Cardiac muscle cell (in vitro differentiated cells and primary cell): ENCODE results near the gene HSF2. TPM values are rescaled to one million over a fixed set of nuclear protein-coding genes. Genes with fewer than 3 reads are reported as not detected.

Experiments used
- DNase-seq, 2 donors: peaks; one replicate each; pipeline versions ENCODE4 v3.0.0 to v3.0.0-alpha.2; 2010 to 2017; ENCODE audit warnings: low read depth in 1 of 2, low spot score in 1 of 2
- H3K27ac ChIP-seq: fragments of 200-600 bp; sonication (generic); 2 replicates; pipeline ENCODE4 v1.5.1; 2016
- H3K27me3 ChIP-seq: fragments of 200-600 bp; sonication (generic); 2 replicates; pipeline ENCODE4 v1.6.0; 2016; ENCODE audit warnings: control low read depth
- H3K36me3 ChIP-seq: fragments of 200-600 bp; sonication (generic); 2 replicates; pipeline ENCODE4 v1.5.1; 2016; ENCODE audit warnings: control low read depth
- H3K4me1 ChIP-seq: fragments of 200-600 bp; sonication (generic); 2 replicates; pipeline ENCODE4 v1.8.1; 2017; ENCODE audit warnings: low read depth, mild to moderate bottlenecking, mixed run types
- H3K4me3 ChIP-seq: fragments of 200-600 bp; sonication (generic); 2 replicates; pipeline ENCODE4 v1.5.1; 2016; ENCODE audit warnings: mild to moderate bottlenecking
- H3K9me3 ChIP-seq: fragments of 200-600 bp; sonication (generic); 2 replicates; pipeline ENCODE4 v1.5.1; 2017; ENCODE audit warnings: low read depth, mild to moderate bottlenecking, control low read depth
- polyA plus RNA-seq: library from polyadenylated mRNA; unstranded; fragments of >200 nt; fragmentation: Nextera tagmentation; extraction: Ambion mirVana; gene quantifications from 2 replicates; pipeline ENCODE4 v1.2.1, GENCODE V29; 2016
- total RNA-seq: library from RNA; depleted of rRNA; stranded (reverse); fragments of >200 nt; gene quantifications from 2 replicates; pipeline ENCODE4 v1.2.3, GENCODE V29; 2016
- TF ChIP-seq, protein P1 (sequence below): IDR thresholded peaks from 2 replicates; pipeline ENCODE4 v1.5.1; 2012; ENCODE audit warnings: low read depth, mild to moderate bottlenecking, low read length

Gene HSF2
- total and polyA plus RNA-seq, 2 experiments from 2014 or later = 42.0 to 72.3 TPM

DNA sequence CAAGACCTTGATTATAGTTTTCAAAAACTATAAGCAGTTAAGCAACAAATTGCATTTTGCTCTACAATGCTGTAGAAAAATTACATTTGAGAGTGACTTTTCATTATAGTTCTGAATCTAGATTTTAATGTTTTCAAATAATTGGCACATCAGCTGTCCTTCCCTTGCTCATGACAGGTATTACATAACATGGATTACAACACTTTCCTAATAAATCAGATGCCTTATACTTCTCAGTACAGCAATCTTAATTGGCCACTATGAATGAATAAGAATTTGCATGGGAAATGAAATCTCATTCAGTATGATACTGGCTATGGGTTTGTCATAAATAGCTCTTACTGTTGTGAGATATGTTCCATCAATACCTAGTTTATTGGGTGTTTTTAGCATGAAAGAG, 29.9 kb downstream of the HSF2 start:
- Histone ChIP-seq H3K36me3 (peaks cover 84% of the 10 kb centered on the region), H3K4me3 (no peak overlapping the region), H3K9me3 (no peaks in the 10 kb centered on the region), H3K27ac (no peak overlapping the region), H3K4me1 (no peaks in the 10 kb centered on the region), H3K27me3 (no peaks in the 10 kb centered on the region)
- DNase-seq = peak in 1 of 2 donors; percentile 6
- TF ChIP-seq, protein P1, sequence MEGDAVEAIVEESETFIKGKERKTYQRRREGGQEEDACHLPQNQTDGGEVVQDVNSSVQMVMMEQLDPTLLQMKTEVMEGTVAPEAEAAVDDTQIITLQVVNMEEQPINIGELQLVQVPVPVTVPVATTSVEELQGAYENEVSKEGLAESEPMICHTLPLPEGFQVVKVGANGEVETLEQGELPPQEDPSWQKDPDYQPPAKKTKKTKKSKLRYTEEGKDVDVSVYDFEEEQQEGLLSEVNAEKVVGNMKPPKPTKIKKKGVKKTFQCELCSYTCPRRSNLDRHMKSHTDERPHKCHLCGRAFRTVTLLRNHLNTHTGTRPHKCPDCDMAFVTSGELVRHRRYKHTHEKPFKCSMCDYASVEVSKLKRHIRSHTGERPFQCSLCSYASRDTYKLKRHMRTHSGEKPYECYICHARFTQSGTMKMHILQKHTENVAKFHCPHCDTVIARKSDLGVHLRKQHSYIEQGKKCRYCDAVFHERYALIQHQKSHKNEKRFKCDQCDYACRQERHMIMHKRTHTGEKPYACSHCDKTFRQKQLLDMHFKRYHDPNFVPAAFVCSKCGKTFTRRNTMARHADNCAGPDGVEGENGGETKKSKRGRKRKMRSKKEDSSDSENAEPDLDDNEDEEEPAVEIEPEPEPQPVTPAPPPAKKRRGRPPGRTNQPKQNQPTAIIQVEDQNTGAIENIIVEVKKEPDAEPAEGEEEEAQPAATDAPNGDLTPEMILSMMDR = no peak

DNA sequence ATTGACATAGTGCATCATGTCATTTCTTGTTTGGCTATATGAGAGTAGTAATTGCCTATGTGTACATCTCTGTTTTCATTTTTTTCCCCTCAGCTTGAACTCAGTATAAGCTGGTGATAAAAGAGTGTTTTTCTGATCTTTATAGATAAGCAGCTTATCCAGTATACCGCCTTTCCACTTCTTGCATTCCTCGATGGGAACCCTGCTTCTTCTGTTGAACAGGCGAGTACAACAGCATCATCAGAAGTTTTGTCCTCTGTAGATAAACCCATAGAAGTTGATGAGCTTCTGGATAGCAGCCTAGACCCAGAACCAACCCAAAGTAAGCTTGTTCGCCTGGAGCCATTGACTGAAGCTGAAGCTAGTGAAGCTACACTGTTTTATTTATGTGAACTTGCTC, 32.3 kb downstream of the HSF2 start:
- H3K36me3 ChIP-seq = peaks cover 68% of the 10 kb centered on the region
- no peak for DNase-seq
- H3K4me1 ChIP-seq = no peaks in the 10 kb centered on the region
- no peak overlapping the region for H3K4me3 ChIP-seq
- H3K9me3 ChIP-seq = no peaks in the 10 kb centered on the region
- no peak overlapping the region for H3K27ac ChIP-seq
- TF ChIP-seq, protein P1 = no peak
- no peaks in the 10 kb centered on the region for H3K27me3 ChIP-seq

DNA sequence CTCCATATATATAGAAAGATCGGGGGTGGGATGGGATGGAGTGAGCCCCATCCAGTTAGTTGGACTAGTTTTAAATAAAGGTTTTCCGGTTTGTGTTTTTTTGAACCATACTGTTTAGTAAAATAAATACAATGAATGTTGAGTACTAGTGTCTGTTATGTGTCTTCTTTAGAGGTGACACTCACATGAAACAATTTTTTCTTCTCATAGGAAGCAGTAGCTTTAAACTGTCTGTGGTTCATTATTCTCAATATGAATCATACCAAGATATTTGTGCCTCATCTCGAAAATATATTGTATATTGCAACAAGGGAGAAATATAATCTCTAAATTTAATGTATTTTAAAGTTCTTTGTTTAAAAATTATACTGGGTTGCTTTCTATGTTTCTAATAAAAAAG, 33.4 kb downstream of the HSF2 start:
- Histone ChIP-seq H3K4me1 (no peaks in the 10 kb centered on the region), H3K9me3 (no peaks in the 10 kb centered on the region), H3K36me3 (peaks cover 65% of the 10 kb centered on the region), H3K27me3 (no peaks in the 10 kb centered on the region), H3K27ac (no peak overlapping the region), H3K4me3 (no peak overlapping the region)
- TF ChIP-seq, protein P1 = no peak
- DNase-seq = no peak

DNA sequence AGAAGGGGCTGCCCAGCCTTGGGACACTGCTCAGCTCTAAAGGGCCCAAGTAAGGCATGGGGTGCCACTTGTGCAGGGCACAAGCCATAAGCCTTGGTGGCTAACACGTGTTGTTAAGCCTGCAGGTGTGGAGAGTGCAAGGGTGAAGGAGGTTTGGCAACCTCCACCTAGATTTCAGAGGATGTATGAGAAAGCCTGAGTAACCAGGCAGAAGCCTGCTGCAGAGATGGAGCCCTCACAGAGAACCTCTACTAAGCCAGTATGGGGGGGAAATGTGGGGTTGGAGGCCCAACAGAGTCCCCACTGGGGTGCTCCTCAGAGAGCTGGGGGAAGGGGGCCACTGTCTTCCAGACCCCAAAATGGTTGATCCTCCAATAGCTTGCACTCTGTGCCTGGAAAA, 39.5 kb downstream of the HSF2 start:
- Histone ChIP-seq H3K4me3 (no peak overlapping the region), H3K27ac (no peak overlapping the region), H3K9me3 (no peaks in the 10 kb centered on the region), H3K36me3 (peaks cover 27% of the 10 kb centered on the region), H3K4me1 (no peaks in the 10 kb centered on the region), H3K27me3 (no peaks in the 10 kb centered on the region)
- no peak for DNase-seq
- TF ChIP-seq, protein P1 = no peak

DNA sequence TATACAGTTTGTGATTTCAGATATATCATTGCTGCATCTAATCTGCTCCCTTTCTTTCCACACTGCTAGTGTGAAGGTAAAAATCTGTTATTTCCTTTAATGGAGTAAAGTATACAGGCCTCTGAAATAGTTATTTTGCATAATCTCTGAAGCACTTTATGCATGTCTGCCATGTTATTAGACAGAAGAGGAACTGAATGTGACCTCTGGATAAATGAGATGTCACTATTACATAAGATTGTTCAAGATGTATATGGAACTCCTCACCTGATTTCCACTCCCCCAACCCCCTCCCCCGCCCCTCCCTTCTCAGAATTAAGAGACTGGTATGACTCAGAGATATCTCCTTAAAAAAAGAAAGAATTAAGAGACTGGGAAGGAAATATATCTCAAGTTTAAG, 45.8 kb downstream of the HSF2 start:
- Histone ChIP-seq H3K4me1 (no peaks in the 10 kb centered on the region), H3K27me3 (no peaks in the 10 kb centered on the region), H3K27ac (no peak overlapping the region), H3K4me3 (no peak overlapping the region), H3K36me3 (peaks cover 46% of the 10 kb centered on the region), H3K9me3 (no peaks in the 10 kb centered on the region)
- TF ChIP-seq, protein P1 = no peak
- no peak for DNase-seq

DNA sequence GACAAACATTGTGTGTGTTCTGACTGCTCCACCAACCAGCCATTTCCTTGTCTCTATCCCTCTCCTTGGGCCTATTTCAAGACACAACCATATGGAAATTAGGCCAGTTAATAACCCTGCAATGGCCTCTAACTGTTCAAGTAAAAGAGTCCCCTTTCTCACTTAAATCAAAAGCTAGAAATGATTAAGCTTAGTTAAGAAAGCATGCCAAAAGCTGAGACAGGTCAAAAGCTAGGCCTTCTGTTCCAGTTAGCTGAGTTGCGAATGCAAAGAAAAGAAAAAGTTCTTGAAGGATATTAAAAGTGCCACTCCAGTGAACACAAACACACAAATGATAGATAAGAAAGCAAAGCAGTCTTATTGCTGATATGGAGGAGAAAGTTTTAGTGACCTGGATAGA, 49.6 kb downstream of the HSF2 start:
- Histone ChIP-seq H3K36me3 (peaks cover 73% of the 10 kb centered on the region), H3K27me3 (no peaks in the 10 kb centered on the region), H3K4me3 (no peak overlapping the region), H3K4me1 (no peaks in the 10 kb centered on the region), H3K27ac (peak overlapping the region; percentile 10), H3K9me3 (no peaks in the 10 kb centered on the region)
- TF ChIP-seq, protein P1 = no peak
- no peak for DNase-seq
